GM12892 (cell line): ENCODE measurements around the gene CTDSPL2.

Experiments
- POLR2A ChIP-seq: IDR thresholded peaks from 2 replicates; pipeline ENCODE4 v1.6.1; 2011; ENCODE audit warnings: low read depth, low read length, control low read depth
- POLR2AphosphoS5 ChIP-seq: IDR thresholded peaks from 2 replicates; pipeline ENCODE4 v1.6.1; 2011; ENCODE audit warnings: low read depth, low read length, control low read depth
- TAF1 ChIP-seq: IDR thresholded peaks from 2 replicates; pipeline ENCODE4 v1.6.1; 2011; ENCODE audit warnings: low read depth, mild to moderate bottlenecking, control low read depth, low read length, borderline replicate concordance

- no peak for TF ChIP-seq POLR2AphosphoS5
- TF ChIP-seq POLR2A: no peak
- no peak for TF ChIP-seq TAF1
Observed at GRCh38 chr15:44492672-44493071, 65.2 kb downstream of the CTDSPL2 start.
